GM19397 (cell line): ENCODE data around the gene SKAP1.

Experiments used
- ATAC-seq: cut with Tn5 transposase; IDR thresholded peaks from one replicate; pipeline ENCODE4 v1.9.1; 2021; ENCODE audit warnings: mild to moderate bottlenecking, moderate library complexity; ENCODE audit not compliant: unreplicated experiment

SKAP1 gene

DNA sequence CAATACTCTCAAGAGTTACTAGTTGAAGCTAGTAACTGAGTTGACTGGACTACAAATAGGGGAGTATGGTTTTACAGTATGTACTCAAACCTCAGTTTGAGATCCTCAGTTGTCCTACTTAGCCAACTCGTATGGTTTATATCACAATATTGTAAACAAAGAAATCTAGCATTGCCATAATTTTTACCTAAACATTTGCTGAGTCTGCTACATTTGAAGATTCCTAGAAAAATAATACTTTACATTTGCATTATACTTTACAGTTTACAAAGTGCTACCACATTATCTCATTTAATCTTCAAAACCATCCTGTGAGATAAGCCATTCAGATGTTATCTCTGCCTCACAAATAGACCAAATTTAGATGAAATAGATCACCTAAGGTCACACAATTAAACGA is 345.1 kb downstream of the SKAP1 start:
- no peak for ATAC-seq
